HG03457 (cell line): ENCODE data around the gene PRCD.
"Not testable (repeated sequence)": the region's sequence is repeated elsewhere in the genome, so short reads cannot be mapped to it uniquely, and the experiment has no call there.

Experiments used
- ATAC-seq: cut with Tn5 transposase; IDR thresholded peaks from one replicate; pipeline ENCODE4 v1.9.1; 2021; ENCODE audit warnings: moderate number of reproducible peaks; ENCODE audit not compliant: unreplicated experiment

Gene PRCD

DNA sequence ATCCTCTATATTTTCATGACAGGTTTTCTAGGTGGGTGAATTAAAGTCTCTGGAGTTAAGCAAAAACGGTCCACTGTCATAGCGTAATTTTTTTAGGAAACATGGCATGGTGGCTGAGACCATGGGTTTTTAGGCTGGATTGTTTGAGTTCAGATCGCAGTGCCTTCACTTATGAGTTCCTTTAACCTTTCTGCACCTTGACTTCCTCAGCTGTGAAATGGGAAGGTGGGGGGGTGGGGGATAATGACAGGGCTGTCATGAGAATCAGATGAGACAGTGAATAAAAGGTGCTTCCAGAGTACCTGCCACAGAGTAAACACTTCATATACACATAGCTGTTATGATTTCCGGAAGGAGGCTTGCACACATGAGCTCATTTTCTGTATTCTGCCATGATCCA lies 11.8 kb downstream of the PRCD start:
- no peak for ATAC-seq

- no peak for ATAC-seq
These were observed 13.5 kb downstream of the PRCD start for GRCh38 chr17:76553178-76553908.

DNA sequence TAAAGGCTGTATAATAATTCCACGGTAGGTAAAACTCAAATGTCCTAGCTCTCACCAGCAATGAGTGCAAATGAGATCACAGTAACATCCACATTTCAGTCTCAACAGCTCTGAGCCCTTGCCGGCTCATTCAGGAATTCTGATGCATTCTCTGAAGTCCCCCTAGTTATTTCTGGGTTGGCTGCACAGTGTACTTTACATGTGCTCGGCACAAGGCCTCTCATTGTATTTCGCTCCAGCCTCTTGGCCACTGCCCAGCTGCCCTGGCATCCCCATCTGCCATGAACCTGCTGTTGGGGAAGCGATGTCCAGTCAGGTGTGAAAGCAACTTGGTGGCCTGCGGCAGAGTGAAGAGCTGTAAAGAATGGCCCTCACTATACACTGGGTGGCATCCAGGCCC lies 14.3 kb downstream of the PRCD start:
- ATAC-seq = no peak

DNA sequence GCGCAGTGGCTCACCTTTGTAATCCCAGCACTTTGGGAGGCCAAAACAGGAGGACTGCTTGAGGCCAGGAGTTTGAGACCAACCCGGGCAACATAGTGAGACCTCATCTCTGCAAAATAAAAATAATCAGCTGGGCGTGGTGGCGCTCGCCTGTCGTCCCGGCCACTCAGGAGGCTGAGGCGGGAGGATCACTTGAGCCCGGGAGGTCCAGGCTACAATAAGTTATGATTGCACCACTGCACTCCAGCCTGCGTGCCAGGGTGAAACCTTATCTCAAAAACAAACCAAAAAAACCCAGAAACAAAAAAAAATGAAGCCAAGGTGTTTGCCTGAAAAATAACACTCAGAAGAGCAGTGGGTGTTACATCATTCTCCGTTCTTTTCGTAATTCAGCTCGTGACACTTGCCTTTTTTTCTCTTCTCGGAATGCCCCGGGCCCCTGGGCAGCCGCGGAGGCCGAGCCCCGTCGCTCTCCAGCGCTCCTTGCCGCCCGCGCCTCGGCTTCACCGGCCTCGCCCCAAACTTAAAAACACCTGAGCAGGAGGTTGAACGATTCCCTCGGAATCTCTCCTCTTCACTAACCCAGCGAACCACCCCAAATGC lies 17.0 kb downstream of the PRCD start:
- ATAC-seq = no peak

GRCh38 chr17:76557368-76558197 lies 17.7 kb downstream of the PRCD start:
- peak; percentile 68 for ATAC-seq

- ATAC-seq = no peak
These were observed 18.6 kb downstream of the PRCD start for GRCh38 chr17:76558198-76559095.

DNA sequence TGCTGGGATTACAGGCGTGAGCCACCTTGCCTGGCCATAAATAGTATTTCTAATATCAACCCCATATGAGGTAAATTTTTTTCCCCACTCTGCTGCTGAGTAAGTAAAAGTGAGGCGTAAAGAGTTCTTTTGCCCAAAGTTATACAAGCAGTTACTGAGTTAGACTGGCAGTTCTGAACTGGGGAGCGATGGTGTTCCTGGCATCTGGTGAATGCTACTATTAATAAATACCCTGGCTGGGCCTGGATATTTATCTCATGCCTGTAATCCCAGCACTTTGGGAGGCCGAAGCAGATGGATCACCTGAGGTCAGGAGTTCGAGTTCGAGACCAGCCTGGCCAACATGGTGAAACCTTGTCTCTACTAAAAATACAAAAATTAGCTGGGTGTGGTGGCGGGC lies 19.6 kb downstream of the PRCD start:
- not testable (repeated sequence) for ATAC-seq

DNA sequence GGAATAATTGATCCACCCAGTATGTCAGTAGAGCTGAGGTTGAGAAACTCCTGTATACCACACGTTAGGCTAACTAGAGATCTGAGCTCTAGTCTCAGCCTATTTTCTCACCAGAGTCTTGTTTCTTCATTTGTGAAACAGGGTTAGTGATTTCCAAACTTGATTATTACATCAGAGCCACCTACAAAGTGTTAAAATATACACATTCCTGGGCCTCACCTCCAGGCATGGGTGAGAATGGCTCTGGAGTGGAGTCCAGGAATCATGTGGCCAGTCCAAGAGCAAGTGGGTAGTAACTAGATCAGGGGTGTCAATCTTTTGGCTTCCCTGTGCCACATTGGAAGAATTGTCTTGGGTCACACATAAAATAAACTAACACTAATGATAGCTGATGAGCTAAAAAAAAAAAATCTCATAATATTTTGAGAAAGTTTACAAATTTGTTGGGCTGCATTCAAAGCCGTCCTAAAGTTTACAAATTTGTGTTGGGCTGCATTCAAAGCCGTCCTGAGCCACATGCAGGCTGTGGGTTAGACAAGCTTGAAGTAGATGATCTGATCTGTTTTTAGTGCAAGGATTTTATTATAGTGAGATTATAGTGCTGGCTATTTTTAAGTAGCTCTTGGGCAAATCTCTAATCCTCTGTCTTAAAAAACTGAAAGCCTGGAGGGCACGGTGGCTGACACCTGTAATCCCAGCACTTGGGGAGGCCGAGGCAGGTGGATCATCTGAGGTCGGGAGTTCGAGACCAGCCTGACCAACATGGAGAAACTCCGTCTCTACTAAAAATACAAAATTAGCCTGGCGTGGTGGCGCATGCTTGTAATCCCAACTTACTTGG lies 20.4 kb downstream of the PRCD start:
- ATAC-seq = no peak

GRCh38 chr17:76560877-76561221 lies 21.0 kb downstream of the PRCD start:
- ATAC-seq = no peak

- ATAC-seq = no peak
These were observed 21.5 kb downstream of the PRCD start for GRCh38 chr17:76561332-76561731.

GRCh38 chr17:76561799-76562268 lies 22.0 kb downstream of the PRCD start:
- no peak for ATAC-seq

- no peak for ATAC-seq
These were observed 22.9 kb downstream of the PRCD start for GRCh38 chr17:76562734-76563148.

DNA sequence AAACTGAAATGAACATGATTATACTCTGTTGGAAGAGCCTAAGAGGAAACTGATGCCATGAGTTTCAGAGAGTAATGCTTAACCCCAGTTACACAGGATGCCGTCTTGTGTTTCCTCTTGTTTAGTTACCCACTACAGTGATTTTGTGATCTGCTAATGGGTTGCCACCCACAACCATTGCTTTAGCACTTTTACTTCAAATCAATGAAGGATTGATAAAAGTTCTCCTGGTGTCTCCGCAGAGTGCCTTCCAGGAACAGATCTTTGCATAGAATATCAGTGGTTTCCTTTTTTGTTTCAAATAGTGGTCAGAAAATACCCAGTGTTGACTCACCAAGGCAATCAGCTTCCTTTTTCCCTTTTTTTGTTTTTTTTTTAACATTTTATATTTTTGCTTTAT lies 23.5 kb downstream of the PRCD start:
- not testable (repeated sequence) for ATAC-seq

- not testable (repeated sequence) for ATAC-seq
These were observed 25.3 kb downstream of the PRCD start for GRCh38 chr17:76564991-76565727.

DNA sequence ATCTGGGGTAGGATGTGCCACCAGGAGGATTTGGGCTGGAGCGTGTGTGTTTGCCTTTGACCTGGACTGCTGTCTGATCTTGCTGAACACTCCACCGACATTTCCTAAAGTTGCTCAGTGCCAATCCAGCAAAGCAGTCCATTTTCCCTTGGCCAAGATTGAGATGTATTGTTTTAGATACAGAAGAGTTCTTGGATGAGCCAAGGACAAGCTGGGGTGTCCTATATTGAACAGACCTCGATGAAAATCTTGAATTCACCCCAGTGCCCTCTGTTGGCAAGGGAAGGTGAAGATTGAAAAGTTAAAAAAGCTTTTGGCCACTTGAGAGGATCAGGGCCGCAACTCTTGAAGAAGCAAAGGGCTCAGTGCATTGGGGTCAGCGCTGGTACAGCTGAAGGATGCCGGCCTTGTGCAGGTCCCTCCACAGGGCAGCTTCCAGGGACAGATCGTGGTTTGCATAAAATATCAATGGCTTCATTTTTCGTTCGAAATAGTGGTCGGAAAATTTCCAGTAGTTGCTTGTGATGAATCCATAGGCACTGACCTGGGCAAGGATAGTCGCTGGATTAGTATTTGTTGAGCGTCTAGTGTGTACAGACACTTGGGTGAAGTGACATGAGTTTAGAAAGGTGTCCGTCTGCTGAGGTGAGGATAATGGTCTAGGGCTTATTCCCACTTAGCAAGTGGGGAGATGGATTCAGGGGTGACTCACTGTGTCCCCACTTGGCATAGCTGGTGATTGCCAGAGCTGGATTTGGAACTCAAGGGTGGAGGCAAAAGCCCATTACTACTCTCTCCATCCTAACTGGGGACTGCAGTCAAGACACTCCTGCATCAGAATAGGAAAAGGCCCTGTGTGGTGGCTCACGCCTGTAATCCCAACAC lies 26.1 kb downstream of the PRCD start:
- no peak for ATAC-seq

DNA sequence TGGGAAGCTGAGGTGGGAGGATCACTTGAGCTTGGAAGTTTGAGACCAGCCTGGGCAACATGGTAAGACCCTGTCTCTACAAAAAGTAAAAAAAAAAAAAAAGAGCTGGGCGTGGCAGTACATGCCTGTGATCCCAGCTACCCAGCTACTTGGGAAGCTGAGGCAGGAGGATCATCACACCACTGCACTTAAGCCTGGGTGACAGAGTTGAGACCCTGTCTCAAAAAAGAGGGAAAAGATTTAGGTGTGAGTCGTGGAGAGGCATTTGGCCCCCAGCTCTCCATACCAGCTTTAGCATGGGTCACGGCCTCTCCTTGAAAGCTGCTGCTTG lies 26.7 kb downstream of the PRCD start:
- ATAC-seq = no peak

GRCh38 chr17:76566988-76567431 lies 27.2 kb downstream of the PRCD start:
- ATAC-seq = no peak
